Erythroblast (primary cell): Measurements from ENCODE around the gene DNMT3L.

Experiments
- DNase-seq, 2 experiments: peaks; one replicate each; lab custom pipeline; 2025; lab: John Stamatoyannopoulos, UW
- GATA1 ChIP-seq: IDR thresholded peaks from 2 replicates; pipeline ENCODE4 v1.6.1; 2011; ENCODE audit warnings: low read depth, mild to moderate bottlenecking, control low read depth, low read length, moderate library complexity
- POLR2A ChIP-seq: IDR thresholded peaks from 2 replicates; pipeline ENCODE4 v1.6.1; 2011; ENCODE audit warnings: mild to moderate bottlenecking, low read length

Gene DNMT3L

DNA sequence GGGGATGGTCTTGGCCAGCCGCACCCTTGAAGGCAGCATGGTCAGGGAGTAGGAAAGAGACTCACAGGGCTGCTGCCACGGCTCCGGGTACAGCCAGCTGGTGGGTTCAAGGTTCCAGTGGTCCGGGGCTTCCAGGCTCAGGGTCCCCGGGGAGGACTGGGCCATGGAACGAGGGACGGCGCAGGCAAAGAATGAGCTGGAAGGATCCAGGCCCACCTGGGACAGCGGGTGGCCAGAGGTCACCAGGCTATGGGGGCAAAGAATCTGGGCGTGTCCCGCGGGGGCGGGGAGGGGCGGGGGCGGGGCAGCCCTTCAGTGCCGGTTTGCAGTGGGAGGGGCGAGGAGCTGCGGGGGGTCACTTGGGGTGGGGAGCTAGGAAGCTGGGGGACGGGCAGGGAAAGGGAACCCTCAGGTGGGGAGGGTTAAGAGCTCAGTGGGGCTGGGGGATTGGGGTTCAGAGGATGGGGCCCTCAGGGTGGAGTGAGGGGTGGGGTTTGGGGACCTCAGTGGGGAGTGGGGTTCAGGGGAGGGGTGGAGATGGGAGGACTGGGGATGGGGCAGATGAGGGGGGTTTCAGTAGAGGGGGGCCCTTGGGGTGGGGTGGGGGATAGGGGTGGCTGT, at the start of gene DNMT3L:
DNMT3L (minus strand) TSS at position 223 of the 621 bp plus-strand sequence. CDS start 638 bp downstream, outside the sequence.
- no peak for TF ChIP-seq GATA1
- no peak for TF ChIP-seq POLR2A
- DNase-seq: no peak

DNA sequence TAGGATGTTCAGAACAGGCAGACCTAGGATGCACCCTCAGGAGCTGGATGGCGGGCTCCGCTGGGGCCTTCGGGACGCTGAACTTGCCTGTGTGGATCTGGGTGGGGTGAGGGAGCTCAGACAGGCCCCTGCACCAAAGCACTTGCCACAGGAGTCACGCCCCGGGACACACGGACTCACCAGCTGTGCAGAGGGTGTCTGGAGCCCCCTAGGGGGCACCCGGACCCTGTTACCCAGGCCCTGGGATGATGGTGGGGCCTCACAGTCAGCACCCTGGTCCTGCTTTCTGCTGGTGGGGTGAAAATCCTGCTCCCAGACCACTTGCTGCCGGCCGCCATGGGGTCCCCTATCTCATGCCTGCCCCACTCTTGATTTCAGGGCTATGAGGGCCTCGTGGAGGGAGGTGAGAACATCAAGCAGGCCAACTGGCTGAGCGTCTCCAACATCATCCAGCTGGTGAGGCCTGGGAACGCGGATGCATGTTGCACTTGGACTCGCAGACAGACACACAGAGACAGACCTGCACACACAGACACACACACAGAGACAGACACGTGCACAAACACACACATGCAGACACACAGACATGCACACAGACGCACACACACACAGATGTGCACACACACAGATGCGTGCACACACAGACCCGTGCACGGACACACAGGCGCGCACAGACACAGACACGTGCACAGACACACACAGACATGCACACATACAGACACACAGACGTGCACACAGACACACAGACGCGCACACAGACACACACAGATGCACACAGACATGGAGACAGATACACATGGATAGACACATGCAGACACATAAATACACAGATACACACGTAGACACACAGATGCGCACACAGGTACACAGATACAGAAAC, 49.2 kb upstream of the DNMT3L start:
- no peak for DNase-seq
- no peak for TF ChIP-seq POLR2A
- TF ChIP-seq GATA1: no peak

DNA sequence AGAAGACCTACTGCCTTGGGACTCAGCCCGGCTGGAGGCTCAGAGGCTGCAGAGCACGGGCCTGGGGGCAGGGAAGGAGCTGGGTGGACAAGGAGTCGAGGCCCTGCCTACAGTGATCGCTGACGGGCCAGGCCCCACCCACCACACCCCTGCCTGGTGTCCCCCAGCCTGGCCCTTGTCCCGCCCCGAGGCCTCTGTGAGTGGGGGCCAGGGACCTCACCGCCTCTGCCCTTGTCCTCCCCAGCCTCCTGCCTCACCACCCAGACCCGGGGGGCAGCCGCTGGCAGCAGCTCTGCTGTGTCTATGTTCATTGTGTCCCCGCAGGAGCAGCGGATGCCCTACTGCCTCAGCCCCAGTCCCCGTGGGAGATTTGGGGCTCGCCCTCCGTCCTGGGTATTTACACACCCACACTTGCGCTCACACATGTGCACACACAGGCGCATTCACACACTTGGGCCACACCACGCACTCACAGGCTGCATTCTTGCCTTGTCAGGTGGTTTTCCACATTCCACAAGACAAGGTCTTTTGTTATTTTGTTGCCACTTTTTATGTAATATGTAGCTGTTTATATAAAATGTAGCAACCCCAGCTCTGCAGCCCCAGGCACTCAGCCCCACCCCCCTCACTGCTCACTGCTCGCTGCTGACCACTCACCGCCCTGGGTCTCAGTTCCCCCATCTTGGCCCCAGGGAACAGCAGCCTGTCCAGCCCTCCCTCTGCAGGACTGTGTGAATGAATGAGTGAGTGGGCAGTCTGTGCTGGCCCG, 45.4 kb upstream of the DNMT3L start:
- no peak for DNase-seq
- TF ChIP-seq POLR2A (no peak), GATA1 (no peak)

DNA sequence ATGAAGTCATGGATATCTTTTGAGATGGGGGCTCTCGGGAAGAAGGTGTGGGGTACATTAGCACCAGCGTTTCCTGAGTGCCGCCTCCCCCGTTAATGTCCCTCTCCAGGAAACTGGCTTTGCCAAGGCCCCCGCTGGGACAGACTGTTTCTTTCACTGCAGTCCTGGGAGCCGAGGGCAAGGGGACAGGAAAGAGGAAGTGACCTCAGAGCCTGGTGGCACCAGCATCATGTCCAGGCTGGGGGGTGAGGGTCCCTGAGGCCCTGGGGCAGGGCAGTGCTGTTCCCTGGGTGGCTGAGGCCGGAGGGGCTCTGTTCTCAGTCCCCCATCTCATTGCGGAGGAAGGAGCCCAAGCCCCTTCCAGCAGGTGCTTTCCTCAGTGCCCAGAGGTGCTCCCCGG, 44.0 kb upstream of the DNMT3L start:
- no peak for DNase-seq
- TF ChIP-seq GATA1 (no peak), POLR2A (no peak)

DNA sequence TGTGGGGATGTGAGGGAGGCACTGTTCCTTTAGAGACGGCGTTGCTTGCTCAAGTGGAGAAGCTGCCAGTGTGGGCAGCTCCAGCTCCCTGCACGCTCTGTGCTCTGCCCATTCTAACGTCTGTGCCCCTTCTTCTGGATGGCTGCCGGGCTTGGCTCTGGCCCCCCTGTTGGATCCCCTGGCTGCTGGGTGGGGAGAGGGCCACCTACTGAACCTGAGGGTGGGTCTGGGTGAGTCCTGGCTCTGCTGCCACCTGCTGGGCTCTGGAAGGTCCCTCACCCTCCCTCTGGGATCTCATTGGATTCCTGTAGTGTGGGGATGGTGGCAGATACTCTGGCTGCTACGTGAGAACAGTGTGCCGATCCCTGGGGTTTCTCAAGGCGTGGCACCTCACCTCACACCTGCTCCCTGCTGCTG, 43.2 kb upstream of the DNMT3L start:
- peak; percentile 33 to 53 for DNase-seq
- TF ChIP-seq POLR2A: no peak
- no peak for TF ChIP-seq GATA1

DNA sequence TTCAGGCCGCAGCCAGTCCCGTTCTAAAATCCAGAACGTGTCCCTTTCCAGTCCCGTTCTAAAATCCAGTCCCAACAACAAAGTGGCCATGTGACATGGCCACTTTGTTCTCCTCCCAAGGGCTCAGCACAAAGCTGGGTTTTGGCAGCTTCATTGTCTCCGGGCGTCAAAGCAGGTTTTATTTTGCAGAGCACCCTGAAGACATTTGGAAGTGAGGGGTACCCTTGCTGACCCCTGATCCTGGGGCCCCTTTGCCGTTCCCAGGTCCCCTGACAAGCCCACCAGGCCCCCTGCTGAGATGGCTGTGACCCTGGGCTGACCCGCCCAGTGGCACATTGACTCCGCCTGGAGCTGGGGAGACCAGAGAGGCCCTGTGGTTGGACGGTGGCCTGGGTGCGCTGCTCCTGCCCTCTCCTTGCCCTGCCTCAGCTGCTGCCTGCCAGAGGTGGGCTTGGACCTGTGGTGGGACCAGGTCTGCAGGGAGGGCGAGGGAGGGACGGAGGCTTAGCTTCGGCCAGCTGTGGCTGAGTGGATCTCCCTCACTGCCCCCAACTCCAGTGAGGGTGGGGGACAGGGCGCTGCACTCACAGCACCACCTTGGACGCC, 42.4 kb upstream of the DNMT3L start:
- DNase-seq: no peak
- TF ChIP-seq GATA1 (no peak), POLR2A (no peak)

DNA sequence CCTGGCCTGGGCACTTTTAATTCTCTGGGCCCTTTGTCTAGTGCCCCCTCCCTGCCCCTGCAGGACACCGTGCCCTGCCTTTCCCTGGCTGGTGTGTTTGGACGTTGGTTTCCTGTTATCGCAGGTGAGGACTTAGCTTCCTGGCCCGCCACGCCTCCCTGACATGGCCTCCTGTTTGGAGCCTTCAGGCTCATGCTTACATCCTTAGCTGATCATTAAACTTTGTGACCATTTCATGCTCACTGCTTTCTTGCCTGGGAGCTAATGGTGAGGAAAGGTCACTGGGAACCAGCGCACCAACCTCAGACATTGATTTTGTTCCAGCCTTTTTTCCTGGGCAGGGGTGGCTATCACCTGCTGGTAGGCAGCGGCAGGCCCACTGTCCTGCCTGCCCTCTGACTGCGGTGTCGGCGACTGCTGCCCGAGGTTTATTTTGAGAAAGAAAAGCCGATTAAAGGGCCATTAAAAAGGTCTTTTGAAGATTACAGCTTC, 41.8 kb upstream of the DNMT3L start:
- TF ChIP-seq GATA1 (no peak), POLR2A (no peak)
- DNase-seq: no peak

DNA sequence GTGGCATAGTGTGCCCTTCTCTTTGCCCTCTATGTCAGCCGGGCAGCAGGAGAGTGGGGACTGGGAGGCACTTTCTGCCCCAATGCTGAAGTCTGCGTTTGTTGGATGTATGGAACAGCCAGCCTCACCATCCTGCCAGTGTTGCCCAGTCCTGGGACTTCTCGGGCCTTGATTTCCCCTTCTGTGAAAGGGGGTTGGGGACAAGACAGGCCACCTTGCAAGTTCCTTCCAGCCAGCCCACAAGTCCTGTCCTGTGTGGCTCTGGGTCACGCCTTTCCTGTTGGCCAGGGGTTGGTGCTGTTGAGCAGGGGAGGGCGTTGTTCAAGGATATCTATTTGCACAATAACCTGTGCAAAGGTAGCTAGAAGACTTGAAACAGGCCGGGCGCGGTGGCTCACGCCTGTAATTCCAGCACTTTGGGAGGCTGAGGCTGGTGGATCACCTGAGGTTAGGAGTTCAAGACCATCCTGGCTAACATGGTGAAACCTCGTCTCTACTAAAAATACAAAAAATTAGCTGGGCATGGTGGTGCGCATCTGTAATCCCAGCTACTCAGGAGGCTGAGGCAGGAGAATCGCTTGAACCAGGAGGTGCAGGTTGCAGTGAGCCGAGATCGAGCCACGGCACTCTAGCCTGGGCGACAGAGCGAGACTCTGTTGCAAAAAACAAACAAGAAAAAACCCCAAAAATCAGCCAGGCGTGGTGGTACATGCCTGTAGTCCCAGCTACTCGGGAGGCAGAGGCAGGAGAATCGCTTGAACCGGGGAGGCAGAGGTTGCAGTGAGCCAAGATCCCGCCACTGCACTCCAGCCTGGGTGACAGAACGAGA, 41.1 kb upstream of the DNMT3L start:
- peak; percentile 20 to 32 for DNase-seq

DNA sequence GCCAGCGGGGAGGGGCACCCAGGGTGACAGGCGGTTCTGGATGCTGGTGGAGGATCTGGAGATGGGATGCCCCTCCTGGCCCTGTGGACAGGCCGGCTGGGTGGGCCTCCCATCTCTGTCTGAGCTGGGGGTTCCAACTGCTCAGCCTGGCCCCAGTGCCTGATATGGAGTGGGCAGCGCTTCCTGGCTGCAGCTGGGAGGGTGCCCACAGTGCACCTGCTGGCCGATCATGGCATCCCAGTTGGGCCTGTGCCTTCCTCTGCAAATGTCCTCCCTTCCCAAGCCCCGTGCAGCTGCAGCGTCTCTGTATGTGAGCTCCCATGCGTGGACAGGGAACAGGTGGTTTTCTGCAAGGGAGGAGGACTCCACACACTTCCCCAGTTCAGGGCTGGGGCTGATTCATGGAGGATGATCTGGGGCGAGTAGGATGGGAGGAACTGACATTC, 40.3 kb upstream of the DNMT3L start:
- no peak for DNase-seq
- TF ChIP-seq POLR2A (no peak), GATA1 (no peak)

DNA sequence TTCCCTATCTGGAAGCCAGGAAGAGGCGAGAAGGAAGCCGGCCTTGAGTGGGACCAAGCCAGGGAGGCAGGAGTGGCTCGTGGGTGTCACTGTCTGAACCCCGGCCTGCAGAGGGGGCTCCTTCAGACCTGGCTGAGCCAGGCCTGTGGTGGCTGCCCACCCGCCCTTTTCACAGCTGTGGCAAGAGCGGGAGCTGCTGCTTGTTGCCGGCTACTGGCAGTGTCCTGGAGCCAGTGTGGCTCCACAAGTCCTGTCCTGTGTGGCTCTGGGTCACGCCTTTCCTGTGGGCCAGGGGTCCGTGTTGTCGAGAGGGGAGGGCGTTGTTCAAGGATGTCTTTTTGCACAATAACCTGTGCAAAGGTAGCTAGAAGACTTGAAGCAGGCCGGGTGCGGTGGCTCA, 39.4 kb upstream of the DNMT3L start:
- DNase-seq: no peak
- TF ChIP-seq GATA1: no peak
- no peak for TF ChIP-seq POLR2A

DNA sequence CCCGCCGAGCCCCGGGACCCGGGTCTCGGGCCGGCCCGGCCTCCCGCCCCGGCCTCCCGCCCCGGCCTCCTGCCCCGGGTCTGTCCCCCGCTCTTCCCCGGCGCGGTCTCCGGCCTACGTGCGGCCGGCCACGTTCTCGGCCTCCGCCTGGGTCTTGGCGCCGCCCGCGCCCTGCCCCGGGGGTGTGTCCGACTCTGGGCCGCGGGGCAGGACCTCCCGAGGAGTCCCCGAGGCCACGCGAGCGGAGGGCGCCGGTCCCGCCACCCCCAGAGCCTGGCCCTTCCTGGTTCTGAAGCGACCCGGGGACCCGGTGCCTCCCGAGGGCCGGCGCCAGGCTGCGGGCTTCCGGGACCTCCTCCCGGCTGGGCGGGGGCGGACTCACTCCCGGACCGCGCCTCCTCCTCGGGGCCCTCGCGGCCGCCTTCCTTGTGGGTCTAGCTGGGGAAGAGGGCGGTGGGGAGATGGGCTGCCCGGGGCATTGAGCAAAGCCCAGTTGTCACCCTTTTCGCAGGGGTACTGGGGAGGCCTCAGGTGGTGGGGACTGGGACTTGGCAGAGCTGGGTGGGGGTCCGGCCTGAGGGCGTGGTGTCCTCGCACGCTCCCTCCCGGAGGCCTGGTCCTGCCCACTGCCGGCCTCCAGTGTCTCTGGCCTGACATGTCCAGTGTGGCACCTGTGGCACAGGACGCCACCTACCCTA, 38.7 kb upstream of the DNMT3L start:
- TF ChIP-seq GATA1: no peak
- no peak for TF ChIP-seq POLR2A
- DNase-seq: peak; percentile 58 to 70

DNA sequence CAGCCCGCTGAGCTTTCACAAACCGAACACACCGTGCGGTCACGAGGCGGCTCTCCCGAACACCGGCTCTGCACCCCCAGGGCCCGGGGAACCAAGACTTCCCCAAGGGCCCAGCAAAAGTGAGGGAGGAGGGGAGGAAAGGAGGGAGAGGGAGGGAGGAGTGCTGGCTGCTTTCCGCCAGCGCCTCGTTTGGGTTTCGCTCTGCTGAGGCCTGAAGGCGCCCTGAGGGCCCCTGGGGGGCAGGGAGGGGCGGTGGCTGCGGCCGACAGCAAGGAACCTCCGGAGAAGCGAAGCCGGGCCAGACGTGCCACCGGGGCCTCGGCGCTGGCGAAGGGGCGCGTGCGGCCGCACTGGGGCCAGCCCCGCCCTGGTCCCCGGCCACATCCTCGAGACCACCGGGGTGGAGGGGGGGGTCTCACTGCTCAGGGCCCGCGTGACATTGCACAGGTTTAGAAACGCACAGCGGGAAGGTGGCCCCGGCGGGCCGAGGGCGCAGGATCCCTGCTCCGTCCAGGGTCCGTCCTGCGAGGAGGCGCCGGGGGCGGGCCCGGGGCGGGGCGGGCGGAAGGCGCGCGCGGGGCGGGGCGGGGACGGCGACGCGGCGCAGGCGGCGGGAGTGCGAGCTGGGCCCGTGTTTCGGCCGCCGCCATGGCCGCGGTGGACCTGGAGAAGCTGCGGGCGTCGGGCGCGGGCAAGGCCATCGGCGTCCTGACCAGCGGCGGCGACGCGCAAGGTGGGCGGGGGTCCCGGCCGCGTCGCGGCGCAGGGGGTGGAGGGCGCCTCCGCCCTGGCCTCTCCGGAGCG, 38.0 kb upstream of the DNMT3L start, which contains the start of gene PFKL:
PFKL (plus strand) TSS at position 596 of the 804 bp plus-strand sequence; CDS start at position 649, 53 bp downstream.
- DNase-seq: peak; percentile 71 to 77
- TF ChIP-seq POLR2A: no peak
- TF ChIP-seq GATA1: no peak
